Endothelial cell of hepatic sinusoid (primary cell): ENCODE measurements around the gene EXD3.

Experiments
- in situ Hi-C: cut with HindIII; loops from 2 replicates; pipeline ENCODE4 v1.10.0; 2017; ENCODE audit warnings: low sequenced_read_pairs

EXD3 gene

DNA sequence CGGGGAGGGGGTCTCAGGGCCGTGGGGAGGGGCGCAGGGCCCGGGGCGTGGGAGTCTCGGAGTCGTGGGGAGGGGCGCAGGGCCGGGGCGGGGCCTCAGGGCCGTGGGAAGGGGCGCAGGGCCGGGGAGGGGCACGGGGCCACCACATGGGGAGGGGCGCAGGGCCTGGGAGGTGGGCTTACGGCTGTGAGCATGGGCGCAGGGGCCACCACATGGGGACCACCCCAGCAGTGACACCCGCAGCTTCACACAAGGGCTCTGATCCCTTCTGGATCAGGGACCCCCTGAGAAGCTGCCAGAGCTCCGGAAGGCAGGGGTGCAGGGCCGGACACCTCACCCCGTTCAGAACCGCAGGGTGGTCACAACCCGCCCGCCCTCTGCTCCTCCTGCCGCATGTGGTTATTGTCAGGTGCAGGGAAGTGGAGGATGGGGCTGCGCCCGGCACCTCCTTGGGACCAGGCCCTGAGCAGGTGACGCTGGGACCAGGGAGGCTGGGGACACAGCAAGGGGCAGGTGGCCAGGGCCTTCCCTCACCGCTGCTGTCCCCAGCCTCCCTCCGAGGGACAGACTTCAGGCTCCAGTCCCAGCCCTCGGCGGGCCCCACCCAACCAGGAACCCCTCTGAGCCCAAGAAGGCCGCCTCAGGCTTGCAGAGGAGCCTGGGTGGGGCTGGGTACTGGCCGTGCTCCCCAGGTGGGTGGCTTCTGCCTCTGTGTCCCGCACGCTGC is 53.7 kb downstream of the EXD3 start:
- in situ Hi-C loops = loop anchor here (10.0 kb wide), 1 partner anchor 46 kb away; no protein-coding TSS in a partner anchor

- in situ Hi-C loops = loop anchor here (10.0 kb wide), 1 partner anchor 46 kb away; no protein-coding TSS in a partner anchor
Observed at GRCh38 chr9:137368431-137369035, 54.4 kb downstream of the EXD3 start.

- in situ Hi-C loops = loop anchor here (10.0 kb wide), 1 partner anchor 47 kb away; no protein-coding TSS in a partner anchor
Observed at GRCh38 chr9:137367506-137368430, 55.2 kb downstream of the EXD3 start.

DNA sequence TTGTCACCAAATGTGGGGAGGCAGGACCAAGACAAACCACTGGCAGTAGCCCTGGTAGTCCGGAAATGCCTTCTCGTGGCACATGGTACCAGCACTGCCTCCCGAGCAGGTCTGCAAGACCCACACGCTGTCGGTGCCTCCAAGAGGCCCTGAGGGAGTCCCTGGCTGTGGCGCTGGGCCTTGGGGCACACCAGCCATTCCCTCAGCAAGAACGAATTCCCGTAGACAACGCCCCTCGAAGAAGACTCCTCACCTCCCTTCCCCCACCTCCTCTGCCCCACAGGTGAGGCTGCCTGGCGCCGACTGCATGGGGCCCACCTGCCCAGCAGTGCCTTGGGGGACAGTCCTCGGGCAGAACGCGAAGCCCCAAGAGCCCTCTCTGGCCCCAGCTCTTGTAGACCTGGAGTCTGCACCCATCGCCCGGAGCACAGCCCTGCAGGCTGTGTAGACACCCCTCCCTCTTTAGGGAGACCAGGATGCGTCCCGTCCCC is 56.0 kb downstream of the EXD3 start:
- in situ Hi-C loops = loop anchor here (10.0 kb wide), 1 partner anchor 48 kb away; no protein-coding TSS in a partner anchor

DNA sequence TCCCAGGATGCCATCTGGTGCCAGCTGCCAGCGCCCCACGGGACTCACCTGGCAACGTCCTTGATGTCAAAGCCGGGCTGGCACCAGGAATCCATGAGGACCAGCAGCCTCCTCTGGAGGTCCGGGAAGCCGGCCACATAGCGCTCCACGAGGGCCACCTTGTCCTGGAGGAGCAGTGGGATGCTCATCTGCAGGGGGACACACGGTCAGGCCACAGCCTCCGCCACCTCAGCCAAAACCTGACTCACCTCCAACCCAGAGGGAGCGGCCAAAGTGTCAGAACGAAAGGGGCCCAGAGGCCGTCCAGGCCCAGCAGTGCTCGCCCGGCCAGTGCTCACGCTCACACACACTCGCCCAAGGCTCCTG is 56.5 kb downstream of the EXD3 start:
- in situ Hi-C loops = loop anchor here (10.0 kb wide), 1 partner anchor 48 kb away; no protein-coding TSS in a partner anchor

- in situ Hi-C loops = loop anchor here (10.0 kb wide), 1 partner anchor 49 kb away; no protein-coding TSS in a partner anchor
Observed at GRCh38 chr9:137365552-137366444, 57.2 kb downstream of the EXD3 start.

- in situ Hi-C loops = loop anchor here (10.0 kb wide), 1 partner anchor 50 kb away; no protein-coding TSS in a partner anchor
Observed at GRCh38 chr9:137365056-137365455, 57.9 kb downstream of the EXD3 start.

GRCh38 chr9:137359850-137360249 is 63.1 kb downstream of the EXD3 start:
- in situ Hi-C loops = loop anchor here (10.0 kb wide), 1 partner anchor 55 kb away; no protein-coding TSS in a partner anchor

DNA sequence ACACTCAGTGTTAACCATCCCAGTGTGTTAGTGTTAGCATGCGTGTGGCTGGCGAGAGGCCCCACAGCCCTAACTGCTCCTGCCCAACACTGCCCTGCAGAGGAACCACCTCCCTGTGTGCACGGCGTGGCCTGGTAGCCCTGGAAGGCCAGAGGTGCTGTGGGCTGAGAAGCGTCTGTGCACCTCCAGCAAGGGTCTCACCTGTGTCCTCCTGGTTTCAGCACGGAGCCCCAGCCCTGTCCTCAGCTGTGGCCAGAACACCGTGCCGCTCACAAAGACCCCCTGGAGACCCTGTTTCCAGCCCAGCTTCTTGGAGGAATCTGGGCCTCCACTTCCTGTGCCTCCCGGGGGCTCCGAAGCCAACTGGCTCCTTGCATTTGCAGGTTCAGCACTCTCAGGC is 64.8 kb downstream of the EXD3 start:
- in situ Hi-C loops = no loop called here

DNA sequence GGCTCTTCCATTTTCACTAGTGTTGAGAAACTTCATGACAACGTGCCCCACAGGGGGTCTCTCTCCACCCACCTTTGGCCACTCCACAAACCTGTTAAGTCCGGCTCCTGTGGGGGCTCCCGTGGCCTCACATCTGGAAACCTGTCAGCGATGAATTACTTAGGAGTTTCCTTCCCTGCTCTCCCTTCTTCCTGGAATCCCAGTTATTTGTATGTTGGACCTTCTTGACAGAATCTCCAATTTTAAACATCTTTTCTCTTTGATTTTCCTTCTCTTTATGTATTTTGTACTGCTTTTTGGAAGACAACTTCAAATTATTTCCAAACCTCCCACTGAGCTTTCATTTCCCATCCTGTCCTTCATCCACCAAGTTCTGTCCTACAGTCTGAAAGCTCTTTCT is 65.8 kb downstream of the EXD3 start:
- in situ Hi-C loops = no loop called here

GRCh38 chr9:137355761-137356365 is 67.1 kb downstream of the EXD3 start:
- in situ Hi-C loops = no loop called here

DNA sequence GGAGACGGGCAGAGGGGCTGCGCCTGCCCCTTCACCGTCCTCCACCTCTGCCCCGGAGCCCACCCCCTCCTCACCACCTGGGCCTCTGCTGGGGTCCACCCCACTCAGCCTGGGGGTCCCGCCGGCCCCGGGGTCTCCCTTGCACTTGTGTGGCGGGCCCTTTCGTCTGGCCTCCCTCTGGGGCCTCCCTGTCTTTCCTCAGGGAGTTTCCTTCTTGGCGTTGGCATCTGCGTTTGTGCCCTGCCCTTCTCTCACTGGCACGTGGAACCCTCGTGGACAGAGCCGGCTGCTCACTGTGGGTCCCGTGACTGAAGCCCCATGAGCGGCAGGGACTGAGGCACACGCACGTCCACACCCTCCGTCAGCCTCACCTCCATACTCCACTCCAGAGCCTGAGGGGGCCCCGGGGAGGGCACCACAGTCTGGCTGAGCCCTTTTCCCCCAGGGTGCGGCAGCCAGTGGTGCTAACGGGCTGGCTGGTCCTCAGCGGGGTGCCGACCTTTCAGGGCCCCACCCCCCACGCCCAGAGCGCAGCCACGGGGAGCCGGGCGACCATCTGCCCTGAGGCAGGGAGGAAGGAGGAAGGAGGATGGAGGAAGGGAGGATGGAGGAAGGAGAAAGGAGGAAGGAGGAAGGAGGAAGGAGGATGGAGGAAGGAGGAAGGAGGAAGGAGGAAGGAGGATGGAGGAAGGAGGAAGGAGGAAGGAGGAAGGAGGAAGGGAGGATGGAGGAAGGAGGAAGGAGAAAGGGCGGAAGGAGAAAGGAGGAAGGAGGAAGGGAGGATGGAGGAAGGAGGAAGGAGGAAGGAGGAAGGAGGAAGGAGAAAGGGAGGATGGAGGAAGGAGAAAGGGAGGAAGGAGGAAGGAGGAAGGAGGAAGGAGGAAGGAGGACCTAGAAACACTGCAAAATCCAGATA is 67.9 kb downstream of the EXD3 start:
- in situ Hi-C loops = no loop called here

GRCh38 chr9:137354153-137354844 is 68.7 kb downstream of the EXD3 start:
- in situ Hi-C loops = no loop called here

GRCh38 chr9:137353223-137354152 is 69.5 kb downstream of the EXD3 start:
- in situ Hi-C loops = no loop called here

DNA sequence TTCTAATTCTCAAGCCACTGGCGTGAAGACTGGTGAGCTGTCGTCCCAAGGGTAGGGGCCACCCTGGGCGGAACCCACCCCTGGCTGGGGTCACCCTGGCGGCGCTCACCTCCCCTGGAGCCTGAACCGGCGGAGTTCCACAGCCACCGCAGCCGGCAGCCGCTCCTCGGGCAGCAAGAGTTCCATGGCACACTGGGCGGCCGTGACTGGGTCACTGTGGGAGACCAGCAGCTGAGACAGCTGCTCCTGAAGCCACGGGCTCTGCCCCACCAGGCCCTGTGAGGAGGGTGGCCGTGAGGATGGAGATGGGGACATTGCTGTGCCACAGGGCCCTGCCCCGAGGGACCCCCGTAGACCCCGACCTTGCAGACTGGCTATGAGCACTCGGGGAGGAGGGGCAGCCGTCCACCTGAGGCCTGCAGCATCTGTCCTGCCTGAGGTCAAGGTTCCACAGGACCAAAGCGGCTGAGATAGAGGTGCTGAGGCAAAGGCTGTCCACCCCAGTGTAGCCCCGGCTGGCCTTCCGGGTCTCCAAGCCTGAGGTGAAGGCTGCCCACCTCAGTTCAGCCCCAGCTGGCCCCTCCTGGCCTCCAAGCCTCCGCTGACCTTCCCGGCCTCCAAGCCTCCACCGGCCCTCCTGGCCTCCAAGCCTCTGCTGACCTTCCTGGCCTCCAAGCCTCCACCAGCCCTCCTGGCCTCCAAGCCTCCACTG is 70.3 kb downstream of the EXD3 start:
- in situ Hi-C loops = no loop called here
